SJCRH30 (cell line): Measurements from ENCODE around the gene KLHDC3. TPM values are rescaled to one million over a fixed set of nuclear protein-coding genes. Genes with fewer than 3 reads are reported as not detected.

ENCODE experiments used
- total RNA-seq: library from RNA; depleted of rRNA; stranded (reverse); fragments of >200 nt; shearing (Covaris generic); gene quantifications from 2 replicates; pipeline ENCODE4 v1.2.3, GENCODE V29; 2014; rRNA removed

KLHDC3 gene
- total RNA-seq, 1 experiment from 2014 or later: 115 TPM

Other genes starting within 250 kb of the KLHDC3 start
- 4.4 and 4.8 TPM in 2 replicates for gene BICRAL, start 232.2 kb upstream of the KLHDC3 start, total RNA-seq
- gene RPL7L1, start 134.6 kb upstream of the KLHDC3 start, total RNA-seq: 140 and 147 TPM in 2 replicates
- not detected in 2 replicates for gene PTCRA, start 98.2 kb upstream of the KLHDC3 start, total RNA-seq
- 40.9 and 45.3 TPM in 2 replicates for gene CNPY3, start 84.8 kb upstream of the KLHDC3 start, total RNA-seq
- gene GNMT, start 53.5 kb upstream of the KLHDC3 start, total RNA-seq: 0.15 TPM in 1 of 2 replicates, not detected in the other
- gene PEX6, start 35.1 kb upstream of the KLHDC3 start, total RNA-seq: 11.4 and 11.5 TPM in 2 replicates
- 70.2 and 71.9 TPM in 2 replicates for gene PPP2R5D, start 29.7 kb upstream of the KLHDC3 start, total RNA-seq
- 67.6 and 81.1 TPM in 2 replicates for gene MEA1, start 303 bp upstream of the KLHDC3 start, total RNA-seq
- gene RRP36, start 7.4 kb downstream of the KLHDC3 start, total RNA-seq: 95.4 and 95.8 TPM in 2 replicates
- 14.8 and 15.2 TPM in 2 replicates for gene CUL7, start 39.6 kb downstream of the KLHDC3 start, total RNA-seq
- gene MRPL2, start 45.2 kb downstream of the KLHDC3 start, total RNA-seq: 25.8 and 26.2 TPM in 2 replicates
- gene KLC4, start 45.4 kb downstream of the KLHDC3 start, total RNA-seq: 10.5 and 13.2 TPM in 2 replicates
- gene PTK7, start 62.1 kb downstream of the KLHDC3 start, total RNA-seq: 84.2 and 88.3 TPM in 2 replicates
- 23.5 and 25.8 TPM in 2 replicates for gene SRF, start 157.0 kb downstream of the KLHDC3 start, total RNA-seq
- gene CUL9, start 167.9 kb downstream of the KLHDC3 start, total RNA-seq: 14.1 and 14.5 TPM in 2 replicates
- gene DNPH1, start 215.2 kb downstream of the KLHDC3 start, total RNA-seq: 23.8 and 31.4 TPM in 2 replicates
- not detected in 2 replicates for gene TTBK1, start 229.2 kb downstream of the KLHDC3 start, total RNA-seq